ENCODE results near the gene SYNGR3.
"Not testable (repeated sequence)": the region's sequence is repeated elsewhere in the genome, so short reads cannot be mapped to it uniquely, and the experiment has no call there.

SYNGR3 gene

GRCh38 chr16:2011726-2012125, 22.0 kb downstream of the SYNGR3 start:
- not testable (repeated sequence) for DNase-seq

GRCh38 chr16:2013527-2013926, 23.8 kb downstream of the SYNGR3 start:
- DNase-seq, result no peak

- DNase-seq, result no peak
Measured at GRCh38 chr16:2015117-2015946, 25.6 kb downstream of the SYNGR3 start.

DNA sequence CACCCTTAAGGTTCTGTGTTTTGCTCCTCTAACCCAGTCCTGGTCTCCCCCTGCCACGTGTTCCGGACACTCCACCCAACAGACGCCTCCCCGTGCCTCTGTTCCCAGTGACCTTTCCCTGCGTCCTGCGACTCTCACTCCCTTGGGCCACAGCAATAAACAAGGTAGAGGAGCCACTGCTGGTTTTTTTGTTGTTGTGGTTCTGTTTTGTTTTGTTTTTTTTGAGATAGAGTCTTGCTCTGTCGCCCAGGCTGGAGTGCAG, 26.1 kb downstream of the SYNGR3 start:
- no peak for DNase-seq

DNA sequence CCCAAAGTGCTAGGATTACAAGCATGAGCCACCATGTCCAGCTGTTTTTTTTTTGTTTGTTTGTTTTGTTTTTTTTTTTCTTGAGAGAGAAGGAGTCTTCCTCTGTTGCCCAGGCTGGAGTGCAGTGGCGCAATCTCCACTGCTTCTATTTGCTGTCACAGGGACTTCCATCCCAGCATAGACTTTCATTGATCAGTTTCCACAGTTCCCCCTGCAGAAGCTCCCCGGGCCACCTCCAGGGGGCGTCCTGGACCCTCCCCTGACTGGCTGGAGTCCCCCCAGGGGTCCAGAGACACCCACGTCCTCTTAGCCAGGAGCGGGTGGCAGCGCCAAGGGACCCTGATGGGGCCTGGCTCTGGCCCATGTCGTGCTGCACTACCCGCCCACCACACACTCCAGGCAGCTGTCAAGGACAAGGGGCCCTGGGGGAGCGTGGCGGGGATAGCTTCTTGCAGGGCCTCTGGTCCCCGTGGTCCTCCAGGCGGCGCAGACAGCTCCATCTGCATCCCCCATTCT, 26.7 kb downstream of the SYNGR3 start:
- DNase-seq, result peak; percentile 66

GRCh38 chr16:2019518-2019920, 29.7 kb downstream of the SYNGR3 start, which contains the start of gene NPW:
TSS of gene NPW (plus strand) at chr16:2019785.
- no peak for DNase-seq

- DNase-seq, result no peak
Measured at GRCh38 chr16:2019921-2020831, 30.4 kb downstream of the SYNGR3 start.

- peak; percentile 70 for DNase-seq
Measured at GRCh38 chr16:2022723-2023091, 32.9 kb downstream of the SYNGR3 start.

DNA sequence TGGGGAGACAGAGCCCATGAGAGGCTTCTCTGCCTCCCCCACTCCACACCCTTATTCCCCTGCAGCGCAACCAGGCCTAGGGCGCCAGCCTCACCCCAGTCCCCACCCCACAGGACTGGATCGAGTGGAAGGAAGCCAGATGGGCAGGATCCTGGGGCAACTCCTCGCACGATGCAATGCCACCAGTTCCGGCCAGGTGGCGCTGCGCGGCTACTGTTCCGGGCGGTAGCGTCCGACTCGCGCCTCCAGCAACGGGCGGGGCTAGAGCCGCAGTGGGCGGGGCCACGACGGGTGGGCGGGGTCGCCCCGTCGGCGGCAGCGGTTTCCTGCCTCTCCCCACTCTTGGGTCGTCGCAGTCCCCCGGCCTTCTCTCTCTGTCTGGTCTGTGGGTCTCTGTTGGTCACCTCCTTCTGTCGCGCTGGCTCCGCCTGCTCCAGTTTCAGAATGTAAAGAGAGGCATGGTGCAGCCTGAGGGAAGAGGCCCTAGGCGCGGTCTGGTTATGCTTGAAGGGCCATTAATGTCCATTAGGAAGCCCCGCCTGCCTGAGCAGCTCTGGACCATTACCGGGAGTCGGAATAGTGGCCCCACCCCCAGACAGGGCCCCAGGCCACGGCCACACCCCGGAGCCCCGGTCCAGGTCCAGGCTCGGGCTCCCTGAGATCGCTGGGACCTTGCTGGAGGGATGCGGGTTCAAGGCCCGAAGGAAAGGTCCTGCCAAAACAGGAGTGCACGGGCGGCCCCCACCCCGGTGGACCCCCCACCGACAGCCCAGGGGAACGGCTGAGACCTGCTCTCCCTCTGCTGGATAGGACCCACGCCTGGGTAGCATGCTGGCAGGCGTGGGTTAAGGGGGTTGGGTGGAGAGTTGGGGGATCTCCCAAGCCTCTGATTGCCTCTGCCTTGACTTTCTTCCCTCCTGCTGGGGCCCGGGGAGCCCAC, 33.6 kb downstream of the SYNGR3 start:
- DNase-seq, result peak; percentile 100

DNA sequence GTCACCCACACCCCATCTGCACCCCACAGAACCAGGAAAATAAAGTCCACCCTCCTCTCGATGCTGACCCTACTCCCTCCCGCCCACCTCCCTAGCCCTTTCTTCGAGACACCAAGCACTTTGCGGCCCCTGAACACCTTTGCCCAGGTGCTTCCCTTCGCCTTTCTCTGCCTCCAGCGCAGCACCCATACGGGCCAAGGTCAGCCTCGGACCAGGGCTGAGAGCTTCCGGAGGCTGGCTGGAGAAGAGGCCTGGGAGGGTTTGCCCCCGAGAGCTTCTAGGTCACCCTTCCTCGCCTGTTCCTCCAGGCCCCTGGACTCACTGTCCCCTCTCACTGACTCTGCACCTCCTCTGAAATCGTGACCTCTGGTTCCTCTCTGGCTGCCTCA, 34.3 kb downstream of the SYNGR3 start:
- no peak for DNase-seq

GRCh38 chr16:2025251-2025650, 35.5 kb downstream of the SYNGR3 start:
- no peak for DNase-seq

- DNase-seq, result no peak
Measured at GRCh38 chr16:2025878-2026460, 36.2 kb downstream of the SYNGR3 start.

DNA sequence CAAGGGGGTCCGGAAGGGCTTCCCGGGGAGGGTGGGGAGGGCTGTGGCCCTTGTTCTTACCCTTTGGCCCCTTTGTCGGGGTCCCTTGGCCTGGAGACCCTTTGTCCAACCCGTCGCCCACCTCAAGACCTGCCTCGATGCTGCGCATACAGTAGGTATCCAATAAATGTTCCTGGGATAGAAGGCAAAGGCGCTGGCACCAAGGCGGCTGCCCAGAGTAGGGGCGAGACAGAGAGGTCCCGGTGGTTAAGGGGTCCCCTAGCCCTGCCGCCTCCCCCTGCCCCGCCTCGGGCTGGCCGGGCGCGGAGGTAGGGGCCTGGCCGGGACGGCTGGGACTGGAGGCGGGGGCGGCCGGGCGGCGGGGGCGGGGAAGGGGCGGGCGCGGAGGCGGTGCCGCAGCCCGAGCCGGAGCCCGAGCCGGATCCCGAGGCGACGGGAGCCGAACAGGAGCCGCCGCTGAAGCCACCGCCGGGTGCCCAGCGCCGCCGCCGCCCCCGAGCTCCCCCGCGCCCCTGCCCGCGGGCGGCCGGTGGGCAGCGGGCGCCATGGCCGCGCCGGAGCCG, 36.8 kb downstream of the SYNGR3 start, which contains the start of gene NHERF2:
NHERF2 (plus strand) TSS at position 442 of the 563 bp plus-strand sequence; CDS start at position 546, 104 bp downstream.
- DNase-seq, result no peak

GRCh38 chr16:2027024-2028010, 37.5 kb downstream of the SYNGR3 start:
- DNase-seq, result peak; percentile 65

DNA sequence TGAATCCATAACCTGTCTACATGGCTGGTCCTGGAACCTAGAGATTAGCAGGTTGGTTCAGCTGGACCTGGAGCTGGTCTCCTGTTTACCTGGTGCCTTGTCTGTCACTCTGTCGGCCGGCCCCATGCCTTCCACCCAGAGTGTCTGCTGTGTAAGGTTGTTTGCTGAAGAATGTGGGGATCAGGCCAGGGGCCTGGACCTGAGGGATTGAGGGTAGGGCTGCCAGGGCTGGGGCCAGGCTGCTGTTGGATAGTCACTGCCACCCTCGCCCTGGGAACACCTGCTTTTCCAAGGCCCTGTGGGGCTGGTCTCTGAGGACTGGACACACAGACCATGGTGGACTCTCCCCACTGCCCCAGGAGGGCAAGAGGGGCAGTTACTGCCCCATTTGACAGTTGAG, 38.4 kb downstream of the SYNGR3 start:
- DNase-seq, result no peak

DNA sequence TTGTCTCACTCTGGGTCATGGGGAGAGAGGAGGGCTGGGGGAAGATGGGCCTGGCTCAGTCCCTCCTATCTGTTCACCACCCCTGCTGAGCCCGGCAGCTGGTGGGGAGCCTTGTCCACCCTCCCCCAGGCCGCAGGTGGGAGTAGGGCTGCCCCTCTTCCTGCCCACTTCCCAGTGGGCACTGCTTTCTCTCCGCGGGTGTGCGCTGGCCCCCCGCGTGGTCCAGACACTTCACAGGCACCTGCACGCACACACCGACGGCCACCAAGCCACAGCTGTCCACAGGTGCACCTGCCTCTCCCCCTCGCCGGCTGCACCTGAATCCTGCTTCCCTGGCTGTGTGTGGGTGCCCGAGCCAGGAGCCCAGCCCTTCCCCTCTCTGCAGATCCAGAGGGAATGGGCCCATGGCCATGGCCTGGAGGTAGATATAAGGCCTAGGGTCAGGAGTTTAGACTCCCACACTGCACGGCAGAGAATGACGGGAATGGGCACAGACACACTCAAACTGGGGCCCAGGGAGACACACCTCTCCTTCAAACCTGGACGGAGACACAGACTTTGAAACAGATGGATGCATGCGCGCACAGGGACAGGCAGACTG, 39.0 kb downstream of the SYNGR3 start:
- no peak for DNase-seq

- no peak for DNase-seq
Measured at GRCh38 chr16:2029350-2029749, 39.6 kb downstream of the SYNGR3 start.

- DNase-seq, result no peak
Measured at GRCh38 chr16:2030036-2030435, 40.3 kb downstream of the SYNGR3 start.

DNA sequence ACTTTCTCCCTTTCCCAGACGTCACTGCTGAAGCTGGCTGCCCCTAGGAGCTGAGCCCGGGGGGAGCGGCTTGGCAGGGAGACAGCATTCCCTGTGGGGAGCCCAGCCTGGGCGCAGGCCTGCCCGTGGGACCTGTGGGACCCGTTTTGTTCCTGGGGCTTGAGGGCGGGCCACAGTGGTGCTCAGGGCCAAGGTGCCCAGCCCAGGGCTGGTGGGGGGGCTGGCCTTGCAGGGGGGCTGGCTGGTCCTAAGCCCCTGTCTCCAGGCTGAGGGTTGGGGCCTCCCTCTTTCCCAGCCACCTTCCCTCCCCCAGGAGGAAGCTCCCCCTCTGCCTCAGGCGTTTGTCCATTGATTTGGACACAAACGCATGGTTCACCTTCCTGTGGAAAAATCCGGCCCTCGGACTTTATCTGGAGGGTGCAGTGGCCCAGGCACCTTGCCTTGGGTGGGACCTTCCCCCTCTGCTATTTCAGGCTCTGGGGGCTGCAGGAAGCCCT, 41.4 kb downstream of the SYNGR3 start:
- no peak for DNase-seq
